NCI-H2029 treated with DMSO at 0.1 percent for 48 hours (cell line): ENCODE results near the gene MTMR8.
"Not testable (repeated sequence)": the region's sequence is repeated elsewhere in the genome, so short reads cannot be mapped to it uniquely, and the experiment has no call there.

Experiments
- DNase-seq: peaks from one replicate; lab custom pipeline; 2025; lab: John Stamatoyannopoulos, UW

MTMR8 gene

DNA sequence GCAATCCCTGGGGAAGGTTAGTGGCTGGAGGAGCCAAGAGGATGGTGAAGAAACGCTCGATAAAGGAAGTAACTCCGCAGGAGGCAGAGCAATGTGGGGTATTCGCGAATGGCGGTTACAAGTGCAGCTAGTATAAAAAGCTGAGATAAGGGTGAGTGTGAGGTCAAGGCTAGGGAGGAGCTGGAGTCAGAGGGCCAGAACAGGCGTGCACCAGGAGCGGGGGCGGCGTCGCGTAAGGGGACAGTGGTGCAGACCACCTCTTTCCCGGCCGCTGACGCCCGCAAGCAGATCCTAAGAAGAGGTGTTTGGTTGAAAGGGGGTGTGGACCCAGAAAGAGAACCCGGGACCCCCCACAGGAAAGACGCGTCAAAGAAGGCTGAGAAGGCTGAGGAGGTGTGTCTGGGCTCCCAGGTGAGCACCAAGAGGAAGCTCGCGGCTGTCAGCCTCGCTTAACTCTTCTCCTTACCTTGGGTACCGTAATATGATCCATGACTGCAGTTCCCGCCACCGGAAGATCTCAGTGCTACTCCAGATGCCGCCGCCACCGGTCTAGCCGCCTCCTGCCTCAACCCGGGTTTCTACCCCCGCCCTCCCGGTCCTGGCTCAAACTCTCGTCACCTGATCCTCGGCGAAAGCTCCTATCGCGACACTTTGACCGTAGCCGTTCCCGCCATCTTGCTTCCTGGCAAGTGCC is at the start of gene MTMR8:
TSS of gene MTMR8 (minus strand) at position 579 of the 694 bp plus-strand sequence. CDS start at position 490, 89 bp downstream.
- DNase-seq, result peak; percentile 1

DNA sequence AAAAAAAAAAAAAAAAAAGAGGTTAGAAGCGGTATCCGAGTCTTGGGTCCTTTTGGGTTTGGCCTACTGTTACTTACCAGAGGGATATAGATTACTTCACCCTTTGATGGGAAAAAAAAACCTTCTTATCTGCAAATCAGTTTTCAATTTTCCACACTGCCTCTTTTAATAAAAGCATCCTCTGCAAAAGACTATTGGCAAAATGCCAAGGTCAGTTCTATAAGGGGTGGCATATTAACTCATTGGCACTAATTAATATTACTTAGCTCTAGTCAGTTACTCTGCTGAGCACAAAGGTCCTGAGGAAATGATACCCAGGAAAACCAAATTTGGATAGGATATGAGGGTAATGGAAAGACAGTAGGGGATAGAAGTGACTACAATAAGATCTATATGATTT is 44.3 kb upstream of the MTMR8 start:
- no peak for DNase-seq

DNA sequence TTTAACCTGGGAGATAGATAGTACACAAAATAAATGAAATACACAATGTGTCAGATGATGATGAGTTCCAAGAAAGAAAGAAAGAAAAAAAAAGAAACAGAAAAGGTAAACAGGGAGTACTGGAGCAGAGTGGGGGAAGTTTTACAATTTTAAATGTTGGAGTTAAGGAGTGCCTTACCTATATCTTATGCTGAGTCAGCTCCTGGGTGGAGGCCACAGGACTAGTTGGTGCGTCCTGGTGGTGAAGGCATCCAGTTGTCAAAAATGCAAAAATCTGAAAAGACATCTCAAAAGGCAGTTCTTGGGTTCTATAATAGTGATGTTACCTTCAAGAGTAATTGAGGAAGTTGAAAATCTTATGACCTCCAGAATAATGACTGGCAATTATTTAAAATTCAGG is 42.4 kb upstream of the MTMR8 start:
- no peak for DNase-seq

DNA sequence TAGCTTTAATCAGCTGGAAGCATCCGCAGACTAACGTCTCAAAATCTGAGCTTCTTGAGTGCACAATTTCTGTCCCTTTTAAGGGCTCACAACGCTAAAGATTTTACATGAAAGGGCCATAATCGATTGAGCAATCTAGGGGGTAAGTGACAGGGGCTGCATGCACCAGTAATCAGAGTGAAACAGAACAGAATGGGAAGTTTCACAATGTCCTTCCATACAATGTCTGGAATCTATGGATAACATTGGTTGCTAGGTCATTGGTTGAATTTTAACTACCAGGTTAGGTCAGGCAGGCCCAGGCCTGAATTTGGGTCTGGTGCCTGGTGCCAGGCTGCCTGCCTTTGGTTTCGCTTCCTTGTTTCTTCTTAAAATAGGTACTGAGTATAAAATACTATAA is 42.0 kb upstream of the MTMR8 start:
- DNase-seq, result no peak

DNA sequence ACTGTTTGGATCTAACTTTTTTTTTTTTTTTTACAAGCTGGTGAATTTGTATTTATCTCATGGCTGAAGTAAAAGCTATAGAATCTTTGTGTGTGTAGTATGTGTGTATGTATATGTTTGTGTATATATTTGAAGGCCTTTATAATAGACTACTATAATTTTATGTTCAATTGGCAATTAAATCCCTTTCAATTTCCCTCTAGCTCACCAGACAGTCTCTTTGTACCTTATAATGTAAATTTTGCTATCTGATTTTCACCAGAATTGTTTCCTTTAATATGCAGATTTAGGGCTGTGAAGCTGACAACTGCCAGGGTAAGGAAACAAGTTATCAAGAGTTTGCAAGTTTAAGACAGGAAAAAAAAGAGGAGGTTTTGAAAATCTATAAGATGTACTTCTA is 33.1 kb upstream of the MTMR8 start:
- DNase-seq, result no peak

DNA sequence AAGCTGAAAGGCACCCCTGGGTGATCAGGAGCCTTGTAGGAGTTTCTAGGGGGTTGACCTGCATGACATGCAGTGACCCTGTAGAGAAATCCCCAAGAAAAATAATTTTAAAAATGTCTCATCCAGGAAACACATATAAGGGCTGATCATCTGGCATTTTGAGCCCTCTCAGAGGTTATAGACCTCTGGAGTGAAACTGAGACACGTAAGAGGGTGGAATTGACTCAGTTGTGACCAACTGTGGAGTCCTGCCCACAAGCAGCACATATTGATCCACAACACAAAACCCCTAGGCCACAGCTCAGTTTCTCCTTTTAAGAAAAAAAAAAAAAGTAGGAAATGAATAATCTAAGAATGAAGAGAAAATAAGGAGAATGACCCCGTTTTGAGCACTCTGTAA is 32.5 kb upstream of the MTMR8 start:
- no peak for DNase-seq

DNA sequence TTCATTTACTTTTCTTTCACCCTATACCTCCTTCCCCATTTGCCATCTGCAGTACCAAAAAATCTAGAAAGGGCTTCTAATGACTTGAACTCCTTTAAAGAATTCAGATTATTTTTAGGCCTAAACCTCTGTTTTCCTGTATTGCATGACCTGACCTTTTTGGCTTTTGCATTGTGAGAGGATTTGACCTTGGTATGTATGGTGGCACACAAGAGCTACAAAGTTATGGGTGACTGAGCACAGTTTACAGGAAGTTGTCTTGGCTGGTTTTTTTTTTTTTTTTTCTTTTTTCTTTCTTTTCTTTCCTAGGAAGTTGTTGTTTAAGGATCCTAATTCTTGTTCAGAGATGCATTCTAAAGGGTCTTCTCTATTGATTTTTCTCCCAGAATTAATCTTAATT is 32.0 kb upstream of the MTMR8 start:
- DNase-seq, result no peak

DNA sequence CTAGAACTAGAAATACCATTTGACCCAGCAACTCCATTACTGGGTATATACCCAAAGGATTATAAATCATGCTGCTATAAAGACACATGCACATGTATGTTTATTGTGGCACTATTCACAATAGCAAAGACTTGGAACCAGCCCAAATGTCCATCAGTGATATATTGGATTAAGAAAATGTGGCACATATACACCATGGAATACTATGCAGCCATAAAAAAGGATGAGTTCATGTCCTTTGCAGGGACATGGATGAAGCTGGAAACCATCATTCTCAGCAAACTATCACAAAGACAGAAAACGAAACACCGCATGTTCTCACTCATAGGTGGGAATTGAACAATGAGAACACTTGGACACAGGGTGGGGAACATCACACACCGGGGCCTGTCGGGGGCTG is 14.5 kb upstream of the MTMR8 start:
- not testable (repeated sequence) for DNase-seq

DNA sequence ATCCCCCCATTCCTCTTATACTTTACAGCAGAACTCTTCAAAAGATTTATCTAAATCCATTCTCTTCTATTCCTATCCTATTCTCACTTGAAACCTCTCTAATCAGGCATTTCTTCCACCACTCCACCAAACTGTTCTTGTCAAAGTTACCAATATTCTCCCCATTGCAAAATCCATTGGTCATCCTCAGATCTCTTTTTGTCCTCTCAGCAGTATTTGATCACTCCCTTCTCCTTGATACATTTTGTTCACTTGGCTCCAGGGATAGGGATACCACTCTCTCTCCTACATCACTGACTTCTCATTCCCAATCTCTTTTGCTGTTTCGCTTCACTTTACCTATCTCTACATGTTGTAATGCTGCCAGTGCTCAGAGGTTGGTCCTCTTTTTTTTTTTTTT is 2.8 kb upstream of the MTMR8 start:
- DNase-seq, result no peak

DNA sequence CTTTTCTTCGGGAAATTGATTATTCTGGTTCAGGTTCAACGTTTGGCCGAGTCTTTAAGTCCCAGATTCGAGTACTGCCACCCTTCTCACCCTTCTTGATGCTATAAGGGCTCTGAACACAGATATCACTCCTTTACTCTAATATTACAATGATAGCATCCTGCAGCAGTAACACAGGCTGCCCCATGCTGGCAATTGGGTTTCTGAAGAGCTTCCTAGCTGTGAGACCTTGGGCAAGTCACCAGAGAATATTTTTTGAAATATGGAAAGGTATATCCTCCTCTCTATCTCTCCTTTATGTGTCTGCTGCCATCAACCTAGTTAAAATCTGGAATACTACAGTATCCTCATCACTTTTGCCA is 297 bp upstream of the MTMR8 start:
- DNase-seq, result no peak

DNA sequence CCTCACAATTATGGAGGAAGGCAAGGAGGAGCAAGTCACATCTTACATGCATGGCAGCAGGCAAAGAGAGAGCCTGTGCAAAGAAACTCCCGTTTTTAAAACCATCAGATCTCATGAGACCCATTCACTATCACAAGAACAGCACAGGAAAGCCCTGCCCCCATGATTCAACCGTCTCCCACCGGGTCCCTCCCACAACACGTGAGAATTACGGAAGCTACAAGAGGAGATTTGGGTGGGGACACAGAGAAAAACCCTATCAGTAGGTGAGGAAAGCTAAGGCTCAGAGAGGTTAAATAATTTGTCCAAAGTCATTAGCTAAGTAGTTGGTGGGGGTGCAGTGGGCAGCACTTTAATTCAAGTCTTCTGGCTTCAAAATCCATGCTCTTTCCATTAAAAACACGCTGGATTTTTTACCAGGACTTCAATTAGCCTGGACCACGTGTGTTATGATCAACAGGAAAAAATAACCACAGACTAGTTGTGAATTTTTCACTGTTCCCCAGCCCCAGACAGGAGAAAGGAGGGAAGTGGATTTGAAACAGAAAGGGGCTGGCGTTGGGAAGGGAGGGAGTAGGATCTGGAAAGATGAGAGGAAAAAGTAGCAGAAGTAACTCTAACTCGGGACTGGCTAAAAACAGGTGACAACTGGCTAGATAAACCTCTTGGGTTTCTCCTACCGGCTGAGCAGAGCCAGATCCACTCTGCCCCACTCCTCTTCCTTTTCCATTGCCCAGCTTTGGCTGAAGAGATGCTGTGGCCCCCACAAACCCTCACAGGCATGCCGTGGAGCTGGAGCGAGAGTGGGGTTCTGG is 986 bp downstream of the MTMR8 start:
- DNase-seq, result no peak

DNA sequence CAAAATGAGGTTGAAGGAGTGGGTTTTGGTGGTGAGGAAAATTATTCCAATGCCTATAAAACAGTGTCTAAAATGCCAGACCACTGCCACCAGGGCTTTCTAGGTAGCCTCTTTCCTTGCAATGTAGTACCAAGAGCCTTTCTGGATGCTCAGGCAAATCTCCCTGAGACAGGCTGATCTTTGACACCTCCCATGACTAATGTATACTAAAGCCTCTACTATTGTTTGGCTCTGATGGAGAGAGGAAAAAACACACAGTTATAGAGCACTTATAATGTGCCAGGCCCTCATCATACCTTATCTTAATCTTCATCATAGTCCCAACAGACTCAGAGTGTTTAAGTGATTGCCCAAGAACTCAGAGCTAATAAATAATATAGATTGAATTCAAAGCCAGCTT is 5.8 kb downstream of the MTMR8 start:
- DNase-seq, result no peak

DNA sequence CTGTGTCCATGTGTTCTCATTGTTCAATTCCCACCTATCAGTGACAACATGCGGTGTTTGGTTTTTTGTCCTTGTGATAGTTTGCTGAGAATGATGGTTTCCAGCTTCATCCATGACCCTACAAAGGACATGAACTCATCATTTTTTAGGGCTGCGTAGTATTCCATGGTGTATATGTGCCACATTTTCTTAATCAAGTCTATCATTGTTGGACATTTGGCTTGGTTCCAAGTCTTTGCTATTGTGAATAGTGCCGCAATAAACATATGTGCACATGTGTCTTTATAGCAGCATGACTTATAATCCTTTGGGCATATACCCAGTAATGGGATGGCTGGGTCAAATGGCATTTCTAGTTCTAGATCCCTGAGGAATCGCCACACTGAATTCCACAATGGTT is 14.5 kb downstream of the MTMR8 start:
- not testable (repeated sequence) for DNase-seq

DNA sequence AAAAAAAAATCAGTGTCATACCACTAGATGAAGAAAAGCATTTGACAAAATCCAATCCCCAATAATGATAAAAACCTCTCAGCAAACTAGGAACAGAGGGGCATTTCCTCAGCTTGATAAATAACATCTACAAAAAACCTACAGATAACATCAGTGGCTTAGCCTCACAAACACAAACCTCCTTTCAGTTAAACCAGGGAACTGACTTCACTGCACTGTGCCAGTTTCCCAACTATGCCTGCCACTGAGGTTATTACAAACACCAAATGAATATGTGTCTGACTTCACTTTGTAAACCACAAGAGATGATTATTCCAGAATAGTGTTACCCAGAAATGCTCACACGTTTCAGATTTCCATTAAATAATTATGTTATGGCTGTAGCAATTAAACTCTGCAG is 15.3 kb downstream of the MTMR8 start:
- no peak for DNase-seq

DNA sequence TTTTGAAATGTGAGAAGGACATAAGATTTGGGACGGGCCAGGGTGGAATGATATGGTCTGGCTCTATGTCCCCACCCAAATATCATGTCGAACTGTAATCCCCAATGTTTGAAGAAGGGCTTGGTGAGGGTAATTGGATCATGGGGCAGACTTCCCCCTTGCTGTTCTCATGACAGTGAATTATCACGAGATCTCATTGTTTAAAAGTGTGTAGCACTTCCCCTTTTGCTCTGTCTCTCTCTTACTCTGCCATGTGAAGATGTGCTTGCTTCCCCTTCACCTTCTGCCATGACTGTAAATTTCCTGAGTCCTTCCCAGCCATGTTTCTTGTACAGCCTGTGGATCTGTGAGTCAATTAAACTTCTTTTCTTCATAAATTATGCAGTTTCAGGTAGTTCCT is 17.5 kb downstream of the MTMR8 start:
- DNase-seq, result no peak

DNA sequence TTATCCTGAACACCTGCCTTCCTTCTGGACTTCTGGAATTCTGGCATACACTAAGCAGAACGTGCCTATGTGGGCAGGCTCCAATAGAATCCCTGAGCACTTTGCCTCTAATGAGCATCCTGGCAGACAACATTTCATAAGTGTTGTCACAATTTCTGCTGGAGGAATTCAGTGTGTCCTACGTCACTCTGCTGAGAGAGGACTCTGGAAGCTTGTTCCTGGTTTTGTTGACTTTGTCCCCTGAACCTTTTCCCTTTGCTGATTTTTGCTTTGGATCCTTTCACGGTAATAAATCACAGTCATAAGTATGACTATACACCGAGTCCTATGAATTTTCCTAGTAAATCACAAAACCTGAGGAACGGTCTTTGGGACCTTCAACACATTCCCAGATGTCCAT is 43.2 kb downstream of the MTMR8 start:
- no peak for DNase-seq

DNA sequence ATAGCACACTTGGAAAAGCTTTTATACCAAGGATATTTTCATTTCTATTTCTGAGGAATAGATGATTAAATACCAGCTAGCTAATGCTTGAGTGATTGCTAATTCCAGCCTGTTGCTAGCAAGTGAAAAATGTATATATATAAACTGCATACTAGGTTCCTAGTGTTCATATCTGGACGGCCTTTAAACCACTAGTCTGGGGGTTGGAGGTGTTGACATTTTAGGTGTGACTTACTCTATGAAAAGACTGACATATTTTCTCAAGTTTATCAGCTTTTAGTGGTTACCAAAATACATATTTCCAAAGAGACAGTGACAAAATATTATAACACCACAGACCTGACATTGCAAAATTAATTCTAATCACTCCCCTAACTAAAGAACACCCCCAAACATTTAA is 44.7 kb downstream of the MTMR8 start:
- DNase-seq, result no peak

DNA sequence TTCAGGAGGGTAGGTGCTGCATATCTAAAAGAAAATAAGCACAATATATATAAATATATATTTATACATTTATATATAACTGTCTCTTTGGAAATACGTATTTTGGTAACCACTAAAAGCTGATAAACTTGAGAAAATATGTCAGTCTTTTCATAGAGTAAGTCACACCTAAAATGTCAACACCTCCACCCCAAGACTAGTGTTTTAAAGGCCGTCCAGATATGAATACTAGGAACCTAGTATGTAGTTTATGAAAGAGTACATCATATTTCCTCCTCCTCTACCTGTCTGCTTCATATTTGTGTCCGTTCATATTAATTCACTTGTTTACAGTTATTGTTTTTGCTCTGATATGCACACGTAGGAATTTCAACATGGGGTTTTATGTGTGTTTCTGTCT is 45.2 kb downstream of the MTMR8 start:
- DNase-seq, result no peak

DNA sequence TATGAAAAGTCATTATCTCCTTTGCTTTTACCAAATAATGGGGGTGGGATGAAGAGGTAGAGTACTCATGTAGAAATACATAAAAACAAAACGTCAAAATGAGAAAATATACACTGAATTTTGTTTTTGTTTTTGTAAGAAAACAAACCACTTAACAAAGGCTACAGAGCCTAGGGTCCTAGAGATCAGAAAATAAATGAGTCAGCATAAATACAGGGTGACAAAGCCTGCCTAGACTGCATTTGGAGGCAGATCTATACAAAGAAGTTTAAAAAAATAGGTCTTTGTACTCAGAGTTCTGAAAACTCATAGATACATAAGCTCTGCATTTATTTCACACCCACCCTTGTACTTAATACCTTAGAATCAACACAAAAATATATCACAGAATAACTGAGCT is 52.4 kb downstream of the MTMR8 start:
- DNase-seq, result no peak

DNA sequence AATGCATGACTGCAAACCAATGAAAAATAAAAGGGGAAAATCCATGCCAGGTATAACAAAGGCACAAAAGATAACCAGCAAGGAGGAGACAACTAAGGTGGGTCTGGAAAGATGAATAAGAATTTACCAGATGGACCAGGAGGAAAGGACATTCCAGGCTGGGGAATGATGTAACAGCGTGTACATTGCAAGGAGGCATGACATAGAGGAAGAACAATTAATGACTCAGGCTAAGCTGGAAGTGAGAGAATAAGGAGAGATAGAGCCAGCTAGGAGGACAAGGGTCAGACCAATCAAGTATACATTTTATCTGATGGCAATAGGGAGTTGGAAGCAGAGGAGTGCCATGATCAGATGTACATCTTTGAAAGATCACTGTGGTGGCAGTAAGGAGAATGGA is 57.0 kb downstream of the MTMR8 start:
- DNase-seq, result no peak

DNA sequence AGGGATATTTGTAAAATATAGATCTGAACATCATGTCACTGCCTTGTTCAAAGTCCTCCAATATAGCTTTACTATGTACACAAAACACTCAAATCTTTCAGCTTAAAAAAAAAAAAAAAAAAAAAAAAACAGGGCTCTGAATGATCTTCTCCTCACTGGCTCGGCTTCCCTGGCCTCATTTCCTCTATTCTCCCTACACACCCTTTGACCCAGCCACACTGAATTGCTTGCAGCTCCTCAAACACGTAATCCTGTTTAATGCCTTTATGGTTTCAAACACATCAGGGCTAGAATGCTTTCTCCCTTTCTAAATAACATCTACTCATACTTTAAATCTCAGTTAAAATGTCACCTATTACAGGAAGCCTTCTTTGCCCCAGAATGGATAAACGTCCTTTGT is 60.8 kb downstream of the MTMR8 start:
- no peak for DNase-seq

DNA sequence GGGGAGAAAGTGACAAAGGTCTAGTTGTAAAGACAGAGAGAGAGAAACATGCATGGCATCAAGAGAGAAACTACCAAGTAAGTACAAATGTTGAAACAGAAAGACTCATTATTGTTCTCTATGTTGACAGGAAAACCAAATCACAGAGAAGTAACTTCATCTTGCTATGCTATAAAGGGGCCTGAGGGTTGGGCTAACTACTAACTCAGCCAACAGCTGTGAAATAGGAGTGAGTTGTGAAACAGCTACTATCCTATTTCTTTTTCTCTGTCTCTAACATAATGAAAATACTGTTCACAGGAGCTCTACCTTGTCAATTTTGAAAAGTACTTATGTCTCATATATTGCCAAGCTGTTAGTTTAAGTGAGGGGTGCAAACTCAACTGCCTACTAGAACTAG is 65.0 kb downstream of the MTMR8 start:
- no peak for DNase-seq

DNA sequence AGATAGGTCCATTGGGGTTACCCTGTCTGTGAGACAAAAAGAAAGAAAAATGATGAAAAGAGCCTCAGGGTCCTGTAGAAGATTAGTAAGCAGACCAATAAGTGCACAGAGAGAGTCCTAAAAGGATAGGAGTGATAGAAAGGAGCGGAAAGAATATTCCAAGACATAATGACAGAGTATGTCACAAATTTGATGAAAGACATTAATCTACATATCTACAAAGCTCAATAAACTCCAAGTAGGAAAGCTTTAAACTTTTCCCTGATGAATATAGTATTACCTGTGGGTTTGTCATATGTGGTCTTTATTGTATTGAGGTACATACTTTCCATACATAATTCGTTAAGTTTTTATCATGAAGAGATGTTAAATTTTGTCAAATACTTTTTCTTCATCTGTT is 73.7 kb downstream of the MTMR8 start:
- DNase-seq, result no peak

DNA sequence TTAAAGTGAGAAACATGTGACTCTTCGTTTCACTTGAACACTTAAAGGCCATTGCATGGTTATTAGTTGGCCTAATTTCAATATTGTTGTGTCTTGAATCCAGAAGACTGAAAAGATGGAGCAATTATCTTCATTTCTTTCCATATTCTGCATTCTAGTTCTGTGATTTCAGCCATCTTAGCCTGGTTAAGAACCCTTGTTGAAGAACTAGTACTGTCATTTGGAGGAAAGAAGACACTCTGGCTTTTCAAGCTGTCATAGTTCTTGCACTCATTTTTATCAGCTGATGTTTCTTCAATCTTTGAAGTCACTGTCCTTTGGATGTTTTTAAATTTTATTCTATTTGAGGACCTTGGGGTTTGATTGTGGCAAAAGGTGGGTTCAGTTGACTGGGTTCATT is 81.6 kb downstream of the MTMR8 start:
- no peak for DNase-seq
